GM21423 (cell line): ENCODE measurements around the gene DIP2C.
"Not testable (repeated sequence)": the region's sequence is repeated elsewhere in the genome, so short reads cannot be mapped to it uniquely, and the experiment has no call there.

Source experiments
- ATAC-seq: cut with Tn5 transposase; IDR thresholded peaks from one replicate; pipeline ENCODE4 v1.9.1; 2021; ENCODE audit warnings: mild to moderate bottlenecking, moderate library complexity; ENCODE audit not compliant: unreplicated experiment

DIP2C gene

DNA sequence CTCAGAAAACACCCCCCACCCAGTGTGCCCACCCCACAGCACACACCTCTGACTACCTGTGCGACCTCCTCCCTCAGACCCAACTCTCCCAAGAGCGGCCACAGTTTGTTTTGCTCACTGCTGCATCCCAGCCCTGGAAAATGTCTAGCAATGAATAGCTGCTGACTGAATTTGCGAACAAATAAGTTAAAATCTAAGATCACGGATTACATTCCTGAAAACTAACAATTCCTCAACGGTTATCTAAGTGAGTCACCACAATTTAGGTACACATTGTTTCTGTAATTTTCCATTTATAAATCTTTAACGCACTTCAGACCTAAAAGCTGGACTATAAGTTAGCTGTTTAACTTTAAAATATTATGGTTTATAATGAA, 319.0 kb downstream of the DIP2C start:
- no peak for ATAC-seq

DNA sequence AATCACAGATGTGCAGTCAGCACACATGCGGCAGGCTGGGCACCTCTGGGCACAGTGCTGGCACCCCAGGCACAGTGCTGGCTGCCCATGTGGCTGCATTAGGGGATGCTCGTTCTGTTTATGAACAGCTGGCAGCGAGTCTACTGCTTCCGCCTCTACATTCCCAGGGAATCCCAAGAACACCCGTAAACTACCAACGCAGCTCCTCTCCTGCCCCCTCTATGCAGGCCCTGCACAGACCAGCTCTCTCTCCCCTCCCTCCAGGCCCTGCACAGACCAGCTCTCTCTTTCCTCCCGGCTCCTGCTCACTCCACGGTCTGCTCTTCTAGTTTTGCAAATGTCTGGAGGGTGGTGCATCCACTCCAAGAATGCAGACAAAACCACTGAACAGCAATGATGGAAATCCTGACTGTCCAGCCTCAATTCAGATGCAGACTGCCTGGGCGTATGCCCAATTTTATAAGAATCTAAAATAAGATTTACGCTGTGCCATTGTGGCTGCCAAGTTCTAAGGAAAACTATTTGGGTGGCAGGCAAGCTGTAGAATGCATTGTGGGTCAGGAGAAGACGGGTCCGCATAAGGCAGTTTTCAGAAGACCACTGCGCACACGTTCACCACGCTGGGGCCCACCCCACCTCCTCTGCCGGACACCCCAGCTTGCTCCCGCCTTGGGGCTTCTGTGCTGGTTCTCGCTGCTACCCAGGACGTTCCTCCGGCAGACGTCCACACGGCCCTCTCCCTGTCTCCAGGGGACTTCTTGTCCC, 319.6 kb downstream of the DIP2C start:
- ATAC-seq, result no peak

DNA sequence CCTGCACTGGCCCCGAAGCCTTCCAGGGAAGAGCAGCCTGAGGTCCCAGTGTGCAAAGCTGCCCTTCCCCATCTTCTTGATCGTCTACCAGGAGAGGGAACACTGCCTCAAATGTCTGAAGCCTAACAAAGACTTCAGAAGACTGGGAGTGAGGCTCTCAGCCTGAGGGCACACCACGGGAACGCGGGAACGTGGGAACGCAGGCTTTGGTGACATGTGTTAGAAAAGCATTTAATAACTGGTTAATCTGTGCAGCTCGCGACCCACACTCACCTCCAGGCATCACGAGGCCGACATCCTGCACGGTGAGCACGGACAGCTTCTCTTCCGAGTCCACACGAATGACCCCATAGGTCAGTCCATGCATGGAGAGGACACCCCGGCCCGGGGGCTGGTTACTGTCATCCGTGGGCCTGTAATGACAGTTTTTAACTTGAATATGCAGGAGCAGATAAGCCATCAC, 320.2 kb downstream of the DIP2C start:
- no peak for ATAC-seq

DNA sequence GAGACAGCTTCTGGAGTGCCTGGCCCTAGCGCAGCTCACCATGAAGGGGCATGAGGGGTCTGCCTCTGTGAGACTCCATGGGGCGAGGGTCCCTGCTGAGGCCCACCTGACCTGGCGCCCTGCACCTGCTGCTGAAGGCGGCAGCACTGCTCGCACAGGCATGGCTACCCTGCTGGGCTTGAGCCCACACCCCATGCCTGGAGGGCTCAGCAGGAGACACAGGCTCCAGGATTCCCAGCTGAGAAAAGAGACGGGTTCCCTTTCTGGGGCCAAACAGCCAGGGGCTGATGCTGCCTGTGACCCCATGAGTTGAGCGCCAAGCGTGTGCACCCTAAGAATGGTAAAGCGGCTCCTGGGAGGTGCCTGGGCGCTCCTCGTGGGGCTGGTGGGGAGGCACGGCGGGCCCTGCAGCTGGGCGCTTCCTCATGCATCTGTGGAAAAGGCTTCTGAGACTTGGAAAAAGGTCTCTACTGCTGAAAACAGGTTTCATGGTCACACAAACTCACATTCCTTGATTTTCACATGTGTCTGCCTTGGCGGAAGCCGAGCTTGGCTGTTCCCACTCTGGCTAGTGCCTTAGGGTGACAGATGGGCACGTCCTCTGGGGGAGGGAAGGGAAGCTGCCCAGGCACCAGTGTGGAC, 320.8 kb downstream of the DIP2C start:
- no peak for ATAC-seq

DNA sequence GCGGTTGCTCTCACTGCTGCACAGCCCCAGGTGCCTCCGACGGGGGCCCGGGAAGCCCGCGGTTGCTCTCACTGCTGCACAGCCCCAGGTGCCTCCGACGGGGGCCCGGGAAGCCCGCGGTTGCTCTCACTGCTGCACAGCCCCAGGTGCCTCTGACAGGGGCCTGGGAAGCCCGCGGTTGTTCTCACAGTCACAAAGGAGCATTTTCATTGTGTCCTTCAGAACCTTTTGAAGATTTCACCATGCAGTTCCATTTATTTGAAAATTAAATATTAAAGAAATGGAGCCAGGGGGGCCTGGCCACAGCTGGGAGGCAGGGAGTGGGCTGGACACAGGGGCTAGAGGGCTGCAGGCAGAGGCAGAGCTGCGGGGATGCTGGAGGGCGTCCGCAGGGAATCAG, 321.4 kb downstream of the DIP2C start:
- ATAC-seq, result not testable (repeated sequence)

DNA sequence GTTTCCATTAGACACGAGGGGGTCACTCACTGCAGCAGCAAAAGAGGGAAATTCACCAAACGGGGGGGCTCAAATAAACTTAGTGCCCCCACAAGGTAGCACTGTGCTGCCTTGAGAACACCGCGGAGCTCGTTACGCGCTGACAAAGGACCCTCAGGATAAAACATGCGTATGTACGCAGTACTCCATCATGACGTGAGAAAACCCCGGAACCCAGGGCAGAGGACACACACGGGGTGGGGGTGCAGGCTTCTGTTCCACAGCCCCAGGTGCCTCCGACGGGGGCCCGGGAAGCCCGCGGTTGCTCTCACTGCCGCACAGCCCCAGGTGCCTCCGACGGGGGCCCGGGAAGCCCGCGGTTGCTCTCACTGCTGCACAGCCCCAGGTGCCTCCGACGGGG, 321.8 kb downstream of the DIP2C start:
- no peak for ATAC-seq

DNA sequence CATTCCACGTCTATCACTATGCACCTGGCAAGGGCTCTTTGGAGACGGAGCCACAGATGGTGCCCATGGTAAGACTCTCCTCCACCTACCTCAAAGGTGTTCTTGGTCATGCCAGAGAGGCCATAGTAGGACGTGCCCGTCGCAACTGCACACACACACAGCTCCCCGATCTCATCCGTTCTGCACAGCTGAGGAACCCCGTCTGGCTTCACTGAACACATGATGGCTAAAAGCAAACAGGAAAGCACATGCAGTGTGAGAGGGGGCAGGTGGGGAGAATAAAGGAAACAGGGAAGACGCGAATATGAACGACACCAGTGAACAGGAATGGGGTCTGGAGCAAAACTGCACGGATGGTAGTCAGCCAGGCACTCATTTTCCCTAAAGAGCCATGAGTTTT, 323.3 kb downstream of the DIP2C start:
- no peak for ATAC-seq

DNA sequence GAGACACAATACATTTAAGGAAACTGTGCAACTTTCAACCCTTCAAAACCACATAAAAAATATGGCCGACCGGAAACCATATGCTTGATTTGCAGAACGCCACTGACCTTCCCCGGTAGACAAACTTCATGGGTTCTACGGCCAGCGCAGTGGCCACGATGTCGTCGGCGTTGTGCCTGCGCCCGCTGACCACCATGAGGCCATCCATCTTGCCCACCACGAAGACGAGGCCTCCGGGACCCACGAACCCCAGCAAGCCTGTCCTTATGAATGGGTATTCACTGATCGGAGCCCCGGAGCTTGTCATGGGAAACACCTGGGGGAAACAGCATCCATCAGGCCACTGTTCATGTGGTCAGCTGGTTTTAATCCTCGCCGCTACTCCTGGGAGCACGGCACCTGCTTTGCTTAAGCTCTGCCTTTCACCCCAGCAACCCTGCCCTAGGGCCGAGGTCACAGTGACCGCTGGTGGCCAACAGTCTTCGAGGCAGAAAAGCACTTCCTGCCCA, 325.1 kb downstream of the DIP2C start:
- no peak for ATAC-seq

DNA sequence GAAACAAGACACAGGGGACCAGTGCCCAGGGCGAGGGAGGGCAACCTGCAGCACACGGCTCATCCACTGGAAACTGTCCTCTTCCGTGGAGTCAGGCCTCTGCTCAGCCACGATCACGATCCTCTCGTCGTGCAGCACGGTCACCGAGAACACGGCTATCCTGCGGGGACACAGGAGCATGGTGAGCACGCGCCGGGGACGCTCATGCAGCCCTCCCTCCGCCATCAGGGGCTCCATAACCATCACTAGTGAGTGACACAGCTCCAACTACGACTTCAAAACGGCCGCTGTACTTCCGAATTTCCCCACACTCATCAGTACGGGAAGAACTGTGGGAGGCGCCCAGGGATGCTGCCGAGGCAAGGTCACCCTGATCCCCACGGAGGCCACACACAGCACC, 326.3 kb downstream of the DIP2C start:
- ATAC-seq, result no peak

DNA sequence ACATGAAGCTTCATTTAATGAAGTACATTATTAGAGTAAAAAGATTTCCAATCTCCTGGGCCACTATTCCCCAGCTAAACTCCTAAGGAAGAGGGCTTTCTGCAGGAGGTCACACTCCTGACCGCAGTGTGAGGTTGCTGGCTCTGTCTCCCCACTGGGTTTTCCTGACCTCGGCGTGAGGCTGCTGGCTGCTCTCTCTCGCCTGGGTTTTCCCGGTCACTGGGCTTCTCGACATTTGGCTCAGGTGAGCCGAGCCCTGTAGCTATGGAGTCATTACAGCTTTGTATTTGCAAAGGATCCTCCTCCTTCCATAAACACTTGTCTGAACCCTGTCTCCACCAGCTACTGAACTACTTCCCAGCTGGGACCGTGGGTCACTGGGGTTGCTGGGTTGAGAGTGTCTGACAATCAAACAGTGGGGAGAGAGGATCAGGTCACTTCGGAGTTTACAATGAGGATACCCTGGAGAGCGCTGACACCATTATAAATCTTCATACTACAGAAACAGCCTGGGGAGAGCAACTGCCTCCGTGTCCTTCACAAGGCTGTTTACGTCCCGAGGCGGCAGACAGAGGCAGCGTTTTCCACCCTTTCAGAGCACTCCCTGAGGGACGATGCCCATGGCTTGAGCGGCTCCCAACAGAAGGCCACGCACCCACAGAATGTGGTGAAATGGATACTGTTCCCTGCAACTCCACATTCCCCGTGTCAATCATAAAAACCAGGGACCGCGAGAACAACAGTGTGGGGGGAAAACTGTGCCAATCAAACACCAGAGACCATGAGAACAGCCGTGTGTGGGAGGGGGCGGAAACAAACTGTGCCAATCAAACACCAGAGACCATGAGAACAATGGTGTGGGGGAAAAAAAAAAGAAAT, 328.0 kb downstream of the DIP2C start:
- no peak for ATAC-seq

DNA sequence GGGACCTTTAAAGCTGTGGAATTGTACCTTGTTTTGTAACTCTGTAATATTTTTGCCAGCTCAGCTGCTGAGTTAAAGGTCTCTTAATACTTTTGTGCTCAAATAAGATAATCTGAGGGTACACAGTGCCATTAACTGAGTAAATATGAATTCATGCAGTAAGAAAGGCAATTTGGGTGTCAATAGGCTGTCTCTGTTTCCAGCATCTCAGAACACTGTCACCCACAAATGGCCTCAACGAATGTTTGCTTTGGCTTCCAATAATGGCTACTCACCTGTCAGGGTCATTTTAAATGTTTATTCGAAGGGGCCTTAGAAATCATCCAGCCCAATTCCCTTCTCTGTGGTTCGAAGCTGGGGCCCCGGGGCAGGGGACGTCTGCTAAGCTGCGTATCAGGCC, 328.8 kb downstream of the DIP2C start:
- ATAC-seq, result no peak

DNA sequence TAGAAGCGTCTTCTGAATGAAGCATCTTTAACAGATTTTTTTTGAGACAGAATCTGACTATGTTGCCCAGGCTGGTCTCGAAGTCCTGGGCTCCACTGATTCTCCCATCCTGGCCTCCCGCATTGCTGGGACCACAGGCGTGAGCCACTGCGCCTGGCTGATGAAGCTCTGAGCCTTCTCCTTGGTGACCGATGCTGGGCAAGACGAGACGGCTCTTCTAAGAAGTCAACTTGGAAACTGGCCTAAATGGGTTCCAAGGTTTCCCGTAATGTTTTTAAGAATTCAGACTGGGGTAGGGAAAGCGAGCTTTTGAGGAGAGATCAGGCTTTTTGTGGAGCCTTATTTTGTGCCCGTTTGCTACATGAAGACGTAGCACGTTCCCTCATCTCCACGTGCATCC, 329.7 kb downstream of the DIP2C start:
- ATAC-seq, result no peak

DNA sequence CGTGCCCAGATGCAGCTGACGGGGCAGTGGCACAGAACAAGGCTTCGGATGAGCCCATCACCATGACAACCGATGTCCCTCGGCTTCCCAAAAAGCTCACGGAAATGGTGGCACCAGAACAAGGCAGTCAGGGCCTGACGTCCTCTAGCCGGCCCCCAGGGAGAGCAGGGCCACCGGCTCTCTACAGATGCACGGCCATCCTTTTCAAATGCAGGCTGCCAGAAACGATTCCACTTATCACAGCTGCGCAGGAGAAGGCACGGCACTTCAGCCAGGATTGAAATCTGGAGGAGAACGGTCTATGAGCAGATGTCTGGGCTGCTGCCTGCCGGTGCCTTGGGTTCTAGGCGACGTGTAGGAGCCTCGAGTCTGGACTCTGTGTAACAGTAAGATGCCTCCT, 330.4 kb downstream of the DIP2C start:
- ATAC-seq, result no peak

DNA sequence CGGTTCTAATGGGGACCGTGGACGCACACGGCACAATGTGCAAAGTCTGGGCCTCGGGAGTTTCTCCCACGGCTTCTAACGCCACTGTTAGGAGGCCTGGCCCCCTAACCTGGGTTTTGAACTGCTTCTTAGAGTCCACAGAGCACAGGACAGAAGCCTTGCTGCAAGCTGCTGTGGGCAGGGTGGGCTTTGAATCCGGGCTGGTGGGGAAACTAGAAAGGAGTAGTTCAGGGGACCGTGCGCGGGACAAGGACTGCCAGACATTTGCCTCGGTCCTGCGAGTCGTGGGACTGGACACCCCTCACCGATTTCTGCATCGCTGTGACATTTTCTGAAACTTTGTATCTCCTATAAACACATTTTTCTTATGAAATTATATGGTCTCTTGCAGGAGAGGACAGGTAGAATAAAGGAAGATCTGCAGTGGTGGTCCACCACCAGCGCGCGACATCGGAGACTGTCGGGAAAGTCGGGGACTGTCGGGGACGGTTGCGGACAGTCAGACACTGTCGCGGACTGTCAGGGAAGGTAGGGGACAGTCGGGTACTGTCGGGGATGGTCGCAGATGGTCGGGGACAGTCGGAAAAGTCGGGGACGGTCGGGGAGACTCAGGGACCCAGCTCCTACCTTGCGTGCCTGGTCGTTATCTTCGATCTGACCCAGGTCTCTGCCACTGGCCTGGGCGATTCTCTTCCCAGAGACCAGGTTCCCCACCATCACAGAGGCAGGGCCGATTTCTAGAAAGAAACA, 332.1 kb downstream of the DIP2C start:
- no peak for ATAC-seq

DNA sequence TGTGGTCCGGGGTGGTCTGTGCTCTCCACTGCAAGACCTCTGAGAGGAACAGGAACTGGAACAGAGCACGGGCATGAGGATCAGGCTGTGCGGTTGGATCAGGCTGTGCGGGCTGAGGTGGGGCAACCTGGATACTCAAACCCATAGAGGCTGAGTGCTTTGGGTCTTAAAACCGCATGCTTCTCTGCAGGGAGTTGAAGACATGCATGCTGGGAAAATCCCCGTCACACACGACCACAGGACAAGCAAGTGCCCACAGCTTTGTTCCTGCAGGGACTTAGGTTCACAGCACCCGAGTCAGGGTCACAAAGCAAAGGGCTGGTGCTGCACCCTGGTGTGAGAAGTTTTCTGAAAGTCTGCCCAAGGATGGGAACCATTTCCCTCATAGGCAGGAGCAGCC, 333.0 kb downstream of the DIP2C start:
- no peak for ATAC-seq

DNA sequence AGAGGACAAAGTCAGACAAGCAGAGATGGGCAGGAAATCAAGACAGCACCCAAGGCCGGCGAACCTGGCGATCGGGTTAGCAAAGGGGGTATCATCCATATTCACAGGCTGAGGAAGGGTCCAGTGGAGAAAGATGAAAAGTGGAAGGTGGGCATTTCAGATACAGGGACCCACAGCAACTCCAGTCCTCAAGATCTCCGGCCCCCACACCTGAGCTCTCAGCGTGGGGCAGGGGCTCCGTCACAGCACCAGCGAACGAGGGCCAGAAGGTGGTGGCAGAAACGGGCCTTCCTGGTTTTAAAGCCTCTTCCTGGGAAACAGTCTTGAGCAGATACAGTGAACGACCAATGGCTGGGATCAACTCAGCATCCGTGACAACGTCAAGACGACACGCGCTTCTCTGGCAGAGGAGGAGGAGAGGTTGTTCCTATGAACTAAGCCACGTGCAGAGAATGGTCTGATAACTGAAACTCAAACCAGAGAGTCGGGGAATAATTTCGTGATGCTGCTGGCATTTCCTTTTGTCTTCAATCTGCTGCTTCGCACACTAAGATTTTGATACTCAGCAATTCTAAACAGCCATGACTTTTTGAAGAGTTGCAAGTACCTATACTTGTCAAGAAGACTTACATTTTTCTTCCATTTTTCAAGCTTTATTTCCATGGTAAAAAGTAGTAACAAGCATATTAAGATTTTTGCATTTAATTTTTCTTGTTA, 334.4 kb downstream of the DIP2C start:
- no peak for ATAC-seq

DNA sequence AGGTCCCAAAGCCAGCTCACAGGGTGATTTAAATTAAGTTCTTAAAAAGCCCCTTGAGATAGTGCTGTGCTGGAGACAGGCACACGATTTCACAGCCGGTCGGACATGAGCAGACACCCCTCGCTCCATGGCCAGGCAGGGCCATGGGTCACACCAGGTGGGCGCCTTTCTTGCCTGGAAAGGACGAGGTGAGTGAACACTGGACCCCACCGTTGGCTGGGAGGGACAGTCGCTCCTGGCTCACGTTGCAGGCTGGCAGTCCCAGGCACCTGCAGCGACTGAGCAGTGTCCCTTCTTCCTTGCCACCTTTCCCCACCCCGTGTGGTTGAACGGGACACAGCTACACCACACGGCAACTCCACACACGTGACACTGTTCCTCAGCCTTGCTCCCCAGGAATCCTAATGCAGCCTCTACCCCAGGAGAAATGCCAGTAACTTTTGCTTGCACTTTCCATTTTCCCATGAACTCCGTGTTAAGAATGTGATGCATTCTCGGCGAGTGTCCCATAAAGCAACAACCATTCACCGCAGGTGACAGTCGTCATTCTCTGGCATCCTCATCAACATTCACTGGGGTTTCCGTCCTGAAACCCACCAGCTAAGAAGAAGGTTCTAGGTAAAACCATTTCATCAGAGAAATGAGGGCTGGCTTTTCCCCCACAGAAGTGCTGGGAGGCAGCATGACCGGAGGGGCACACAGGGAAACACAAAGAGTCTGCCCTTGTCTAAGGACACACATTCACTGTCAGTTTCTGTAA, 336.8 kb downstream of the DIP2C start:
- ATAC-seq, result no peak

DNA sequence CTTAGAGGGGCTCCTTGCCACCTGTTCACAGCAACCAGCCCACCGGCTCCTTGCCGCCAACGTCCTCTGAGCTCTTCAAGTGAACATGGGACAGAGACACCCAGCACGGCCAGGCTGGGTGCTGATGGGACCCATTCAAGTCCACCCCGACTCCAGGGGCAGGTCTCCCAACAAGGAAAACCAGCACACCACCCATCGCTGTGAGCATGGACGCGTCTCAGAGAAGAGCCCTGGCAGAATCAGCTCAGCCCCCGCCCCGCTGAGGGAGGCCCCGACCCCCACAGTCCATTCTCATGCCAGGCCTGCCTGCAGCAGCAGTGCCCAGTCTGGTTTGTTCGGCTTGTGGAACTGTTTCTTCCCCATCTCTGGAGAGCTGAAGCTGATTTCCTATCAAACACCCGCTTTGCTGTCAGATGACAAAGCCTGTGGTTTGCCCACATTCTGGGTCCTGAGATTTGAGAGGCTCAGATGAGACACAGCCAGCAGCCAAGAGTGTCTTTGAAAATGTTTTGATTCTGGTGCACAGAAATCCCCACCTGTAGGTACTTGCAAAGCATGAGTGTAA, 337.6 kb downstream of the DIP2C start:
- no peak for ATAC-seq

DNA sequence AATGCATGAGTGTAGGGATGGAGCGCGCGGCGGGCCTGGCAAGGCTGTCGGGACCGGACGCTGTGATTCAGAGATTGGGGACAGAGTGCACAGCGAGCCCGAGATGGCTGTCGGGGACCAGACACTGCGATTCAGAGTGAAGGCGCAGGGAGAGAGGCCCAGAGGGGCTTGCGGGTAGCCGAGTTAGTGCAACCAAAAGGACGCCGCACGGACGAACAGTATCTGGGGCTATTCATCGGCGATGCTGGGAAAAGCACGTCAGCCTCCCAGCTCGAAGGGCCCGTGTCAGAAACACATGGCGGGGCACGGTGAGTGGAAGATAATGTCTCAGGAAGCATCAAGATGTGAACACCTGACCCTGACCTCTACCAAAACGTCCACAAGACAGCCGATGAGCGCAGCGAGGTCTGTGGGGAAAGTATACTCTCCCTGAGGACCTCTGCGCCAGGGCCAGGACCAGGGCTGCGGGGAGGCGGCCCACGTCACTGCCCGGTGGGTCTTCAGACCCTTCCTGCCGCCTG, 338.4 kb downstream of the DIP2C start:
- no peak for ATAC-seq
